ENCODE data around the gene RALB. TPM values are rescaled to one million over a fixed set of nuclear protein-coding genes. Genes with fewer than 3 reads are reported as not detected.
"Not testable (repeated sequence)": the region's sequence is repeated elsewhere in the genome, so short reads cannot be mapped to it uniquely, and the experiment has no call there.

RALB gene
- total RNA-seq, 1 experiment from 2014 or later: 57.6 TPM

DNA sequence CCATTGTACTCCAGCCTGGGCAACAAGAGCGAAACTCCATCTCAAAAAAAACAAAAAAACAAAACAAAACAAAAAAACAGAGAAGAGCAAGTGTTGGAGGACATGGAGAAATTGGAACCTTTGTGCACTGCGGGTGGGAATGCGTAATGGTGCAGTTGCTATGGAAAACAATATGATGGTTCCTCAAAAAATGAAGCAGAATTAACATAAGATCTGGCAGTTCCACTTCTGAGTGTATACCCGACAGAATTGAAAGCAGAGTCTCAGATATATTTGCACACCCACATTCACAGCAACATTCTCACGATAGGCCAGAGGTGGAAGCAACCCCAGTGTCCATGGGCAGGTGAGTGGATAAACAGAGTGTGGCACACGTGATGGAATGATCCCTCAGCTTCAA lies 11.0 kb upstream of the RALB start:
- DNase-seq (ENCODE audit: low read depth): no peak

DNA sequence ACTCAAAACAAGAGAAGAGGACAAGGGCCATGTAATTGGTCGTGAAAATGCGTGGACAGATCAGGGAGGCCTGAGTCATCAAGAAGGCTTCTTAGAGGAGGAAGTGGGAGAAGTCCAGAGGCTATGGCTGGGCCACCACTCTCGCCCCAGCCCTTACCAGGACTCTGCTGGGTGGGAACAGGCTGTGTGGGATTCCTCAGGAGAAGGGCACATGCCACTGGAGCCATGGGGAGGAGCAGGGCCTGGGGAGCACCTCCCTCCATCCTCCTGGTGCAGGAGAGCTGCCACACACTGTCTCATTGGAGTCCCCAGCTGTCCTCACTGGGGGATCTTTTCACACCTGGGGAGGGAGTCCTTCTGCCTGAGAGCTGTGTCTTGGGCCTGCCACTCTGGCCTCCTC lies 9.4 kb upstream of the RALB start:
- DNase-seq (ENCODE audit: low read depth): peak; percentile 40

DNA sequence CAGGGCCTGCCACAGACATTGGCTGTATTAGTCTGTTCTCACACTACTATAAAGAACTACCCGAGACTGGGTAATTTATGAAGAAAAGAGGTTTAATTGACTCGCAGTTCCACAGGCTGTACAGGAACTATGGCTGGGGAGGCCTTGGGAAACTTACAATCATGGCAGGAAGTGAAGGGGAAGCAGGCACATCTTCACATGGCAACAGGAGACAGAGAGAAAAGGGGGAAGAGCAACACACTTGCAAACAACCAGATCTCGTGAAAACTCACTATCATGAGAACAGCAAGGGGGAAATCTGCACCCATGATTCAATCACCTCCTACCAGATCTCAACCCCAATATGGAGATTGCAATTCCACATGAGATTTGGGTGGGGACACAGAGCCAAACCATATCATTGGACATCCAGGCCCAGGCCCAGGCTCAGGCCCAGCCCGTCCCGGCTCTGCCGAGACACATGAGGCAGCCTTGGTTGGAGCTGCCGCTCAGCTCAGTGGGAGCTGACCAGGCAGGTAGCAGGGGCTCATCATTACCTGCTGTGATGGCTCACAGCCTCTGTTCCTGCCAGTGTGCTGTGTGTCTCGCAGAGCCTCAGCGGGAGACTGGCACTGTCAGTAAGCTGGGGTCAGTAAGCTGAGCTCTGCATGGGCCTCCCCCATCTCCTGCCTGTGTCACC lies 8.6 kb upstream of the RALB start:
- DNase-seq (ENCODE audit: low read depth): no peak

- DNase-seq (ENCODE audit: low read depth): no peak
These were observed 7.8 kb upstream of the RALB start for GRCh38 chr2:120244656-120245519.

- DNase-seq (ENCODE audit: low read depth): no peak
These were observed 6.9 kb upstream of the RALB start for GRCh38 chr2:120245520-120246332.

DNA sequence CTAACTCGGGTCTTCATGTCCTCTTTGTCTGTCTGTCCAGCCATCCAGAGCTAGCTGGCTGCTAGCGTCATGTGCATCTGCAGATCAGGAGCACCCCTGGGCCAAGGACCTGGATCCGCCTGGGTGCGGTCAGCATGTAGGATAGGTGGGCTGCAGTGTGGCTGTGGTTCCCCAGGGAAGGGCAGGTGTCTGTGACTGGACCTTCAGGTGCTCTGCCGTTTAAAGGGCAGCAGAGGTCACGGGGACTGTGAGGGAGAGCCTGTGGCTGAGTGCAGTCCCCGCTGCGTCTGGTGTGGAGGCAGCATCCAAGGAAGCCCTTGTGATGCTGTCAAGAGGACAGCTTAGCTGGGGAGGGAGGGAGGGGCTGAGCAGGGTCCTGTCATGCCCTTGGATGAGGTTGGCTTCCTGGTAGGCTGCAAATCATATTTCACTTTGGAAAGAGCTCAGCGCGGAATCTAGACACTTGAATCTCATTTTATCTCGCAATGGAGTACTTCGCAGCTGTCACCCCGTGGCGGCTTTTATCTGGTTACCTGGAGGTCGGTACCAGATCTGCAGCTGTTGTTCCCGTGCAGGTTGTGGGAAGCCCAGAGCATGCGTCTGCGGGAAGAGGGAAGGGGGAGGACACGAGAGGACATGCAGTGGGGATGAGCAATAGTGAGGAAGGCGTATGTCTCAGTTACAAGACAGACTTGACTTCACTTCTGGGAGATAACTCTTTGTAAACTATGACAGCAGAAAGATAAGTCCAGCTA lies 5.9 kb upstream of the RALB start:
- no peak for DNase-seq (ENCODE audit: low read depth)

DNA sequence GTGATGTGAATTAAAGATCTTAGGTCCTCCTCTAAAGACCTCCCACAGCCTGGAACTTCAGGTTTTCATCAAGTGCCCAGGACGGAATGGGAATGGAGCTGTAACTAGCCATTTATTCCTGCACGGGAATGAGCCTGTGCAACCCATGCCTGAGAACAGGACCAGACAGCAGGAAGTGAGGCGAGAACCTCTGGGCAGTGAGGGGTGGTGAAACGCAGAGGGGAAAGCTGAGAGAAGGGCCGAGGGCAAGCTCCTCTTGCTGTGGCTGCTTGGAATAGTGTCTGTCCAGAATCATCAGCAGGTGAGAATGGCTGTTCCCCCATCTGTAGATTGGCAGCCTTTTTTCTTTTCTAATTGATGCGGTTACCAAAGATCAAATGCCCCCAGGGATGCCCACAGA lies 4.8 kb upstream of the RALB start:
- DNase-seq (ENCODE audit: low read depth): no peak

GRCh38 chr2:120250640-120251039 lies 2.0 kb upstream of the RALB start:
- DNase-seq (ENCODE audit: low read depth): no peak

GRCh38 chr2:120251078-120251477 lies 1.6 kb upstream of the RALB start:
- DNase-seq (ENCODE audit: low read depth): no peak

GRCh38 chr2:120251880-120252224 lies 800 bp upstream of the RALB start:
- DNase-seq (ENCODE audit: low read depth): no peak

DNA sequence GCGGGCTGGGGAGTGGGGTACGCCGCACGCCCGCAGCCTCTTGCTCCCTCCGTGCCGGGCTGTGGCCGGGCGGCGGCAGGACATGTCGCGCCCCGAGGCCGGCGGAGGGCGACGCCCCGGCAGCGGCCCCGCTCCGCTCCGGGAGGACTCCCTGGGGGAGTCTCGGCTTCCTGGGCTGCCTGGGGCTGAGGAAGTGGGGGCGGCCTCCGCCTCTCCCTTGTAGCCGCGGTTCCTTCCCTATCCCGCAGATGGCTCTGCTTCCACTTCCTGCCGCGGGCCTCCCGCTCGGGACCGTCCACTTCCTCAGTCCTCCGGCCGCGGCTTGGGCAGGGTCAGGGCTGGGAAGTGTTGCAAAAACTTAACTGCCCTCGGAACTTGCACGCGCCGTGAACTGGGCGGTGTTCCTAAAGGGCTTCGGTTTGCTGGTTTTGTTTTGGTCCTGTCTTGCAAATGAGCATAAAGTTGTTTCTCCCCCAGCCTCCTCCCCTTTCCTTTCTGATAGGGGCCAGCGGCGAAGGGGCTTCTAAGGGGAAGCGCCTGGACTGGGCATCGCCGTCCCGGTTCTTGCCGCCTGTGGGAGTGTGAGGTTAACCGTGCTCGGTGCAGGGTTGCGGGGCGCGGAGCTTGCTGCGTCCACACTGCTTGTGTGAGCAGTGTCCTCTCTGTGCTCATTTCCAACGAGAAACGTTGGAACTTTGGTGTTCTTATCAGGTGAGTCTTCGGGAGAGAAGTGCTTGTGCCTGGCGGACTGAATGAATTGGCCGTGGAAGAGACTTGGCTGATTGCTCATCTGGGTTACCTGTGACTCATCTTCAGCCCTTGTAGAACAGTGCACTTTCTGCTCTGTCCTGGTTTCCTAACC lies 600 bp downstream of the RALB start:
- peak; percentile 69 for DNase-seq (ENCODE audit: low read depth)

- no peak for DNase-seq (ENCODE audit: low read depth)
These were observed 1.5 kb downstream of the RALB start for GRCh38 chr2:120254178-120254577.

- no peak for DNase-seq (ENCODE audit: low read depth)
These were observed 2.4 kb downstream of the RALB start for GRCh38 chr2:120255071-120255470.

DNA sequence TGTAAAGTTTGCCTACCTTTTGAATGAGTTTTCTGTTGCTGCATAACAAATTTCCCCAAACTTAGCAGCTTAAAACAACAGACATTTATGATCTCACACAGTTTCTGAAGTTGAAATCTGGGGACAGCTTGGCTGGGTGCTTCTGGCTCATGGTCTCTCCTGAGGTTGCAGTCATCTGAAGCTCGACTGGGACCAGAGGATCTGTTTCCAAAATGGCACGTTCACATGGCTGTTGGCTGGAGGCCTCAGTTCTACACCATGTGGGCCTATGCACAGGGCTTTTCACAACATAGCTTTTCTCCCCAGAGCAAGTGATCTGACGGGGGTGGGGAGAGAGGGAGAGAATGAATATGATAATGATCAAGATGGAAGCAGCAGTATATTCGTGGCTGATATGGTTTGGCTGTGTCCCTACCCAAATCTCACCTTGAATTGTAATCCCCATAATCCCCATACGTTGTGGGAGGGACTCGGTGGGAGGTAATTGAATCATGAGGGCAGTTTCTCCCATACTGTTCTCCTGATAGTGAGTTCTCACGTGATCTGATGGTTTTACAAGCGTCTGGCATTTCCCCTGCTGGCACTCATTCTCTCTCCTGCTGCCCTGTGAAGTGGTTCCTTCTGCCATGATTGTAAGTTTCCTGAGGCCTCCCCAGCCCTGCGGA lies 3.5 kb downstream of the RALB start:
- no peak for DNase-seq (ENCODE audit: low read depth)

GRCh38 chr2:120256651-120257000 lies 4.0 kb downstream of the RALB start:
- DNase-seq (ENCODE audit: low read depth): no peak

GRCh38 chr2:120257522-120257921 lies 4.9 kb downstream of the RALB start:
- no peak for DNase-seq (ENCODE audit: low read depth)

- no peak for DNase-seq (ENCODE audit: low read depth)
These were observed 5.5 kb downstream of the RALB start for GRCh38 chr2:120258196-120258595.

DNA sequence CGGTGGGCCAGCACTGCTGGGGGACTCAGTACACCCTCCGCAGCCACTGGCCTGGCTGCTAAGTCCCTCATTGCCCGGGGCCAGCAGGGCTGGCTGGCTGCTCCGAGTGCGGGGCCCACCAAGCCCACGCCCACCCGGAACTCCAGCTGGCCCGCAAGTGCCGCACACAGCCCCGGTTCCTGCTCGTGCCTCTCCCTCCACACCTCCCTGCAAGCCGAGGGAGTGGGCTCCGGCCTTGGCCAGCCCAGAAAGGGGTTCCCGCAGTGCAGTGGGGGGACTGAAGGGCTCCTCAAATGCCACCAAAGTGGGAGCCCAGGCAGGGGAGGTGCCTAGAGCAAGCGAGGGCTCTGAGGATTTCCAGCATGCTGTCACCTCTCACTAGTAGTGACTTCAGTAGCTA lies 7.3 kb downstream of the RALB start:
- DNase-seq (ENCODE audit: low read depth): not testable (repeated sequence)

DNA sequence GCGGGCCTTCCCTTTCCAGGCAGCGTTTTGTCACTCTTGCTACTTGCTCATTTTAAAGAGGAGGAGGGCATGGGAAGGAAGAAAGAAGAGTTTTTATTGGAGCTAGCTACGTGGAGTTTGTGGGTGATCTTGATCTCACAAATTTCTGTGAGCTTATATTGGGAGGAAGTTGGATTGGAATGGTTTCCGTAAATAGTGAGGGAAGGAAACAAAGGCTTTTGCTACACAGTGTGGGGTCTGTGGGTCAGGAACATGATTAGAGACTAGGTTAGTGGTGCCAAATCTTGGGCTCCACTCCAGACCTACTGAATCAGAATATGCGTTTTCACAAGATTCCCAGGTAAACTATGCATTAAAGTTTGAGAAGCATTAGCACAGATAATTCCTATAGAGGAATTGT lies 8.1 kb downstream of the RALB start:
- no peak for DNase-seq (ENCODE audit: low read depth)
